ENCODE results near the gene LHPP.

Gene LHPP

DNA sequence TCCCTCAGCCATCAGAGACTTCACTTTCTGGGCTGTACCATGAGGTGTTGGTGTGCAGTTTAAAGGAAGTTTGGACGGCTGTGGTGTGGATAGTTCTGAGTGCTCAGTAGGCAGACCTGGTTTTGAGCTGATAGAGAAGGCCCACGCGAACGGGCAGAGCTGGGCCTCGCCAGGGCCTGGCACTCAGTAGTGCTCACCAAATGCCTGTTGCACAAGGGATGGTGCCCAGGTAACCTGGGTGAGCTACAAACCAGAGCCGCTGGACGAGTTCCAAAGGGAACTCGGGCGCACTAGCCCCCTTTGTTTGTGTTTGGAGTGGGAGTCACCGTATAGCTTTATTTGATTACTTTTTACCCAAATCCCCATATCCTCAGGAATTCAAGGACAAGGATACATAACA lies 95.5 kb downstream of the LHPP start:
- ATAC-seq = no peak
- no peak for TF ChIP-seq ZNF70 (CRISPR knock-in tag; IDR thresholded peaks at IDR 0.05)
- no peak for TF ChIP-seq ZFP3 (CRISPR knock-in tag; IDR thresholded peaks at IDR 0.05)
- no peak for TF ChIP-seq PPARA (CRISPR knock-in tag; IDR thresholded peaks at IDR 0.05; ENCODE audit: borderline replicate concordance)
- TF ChIP-seq, protein P1, sequence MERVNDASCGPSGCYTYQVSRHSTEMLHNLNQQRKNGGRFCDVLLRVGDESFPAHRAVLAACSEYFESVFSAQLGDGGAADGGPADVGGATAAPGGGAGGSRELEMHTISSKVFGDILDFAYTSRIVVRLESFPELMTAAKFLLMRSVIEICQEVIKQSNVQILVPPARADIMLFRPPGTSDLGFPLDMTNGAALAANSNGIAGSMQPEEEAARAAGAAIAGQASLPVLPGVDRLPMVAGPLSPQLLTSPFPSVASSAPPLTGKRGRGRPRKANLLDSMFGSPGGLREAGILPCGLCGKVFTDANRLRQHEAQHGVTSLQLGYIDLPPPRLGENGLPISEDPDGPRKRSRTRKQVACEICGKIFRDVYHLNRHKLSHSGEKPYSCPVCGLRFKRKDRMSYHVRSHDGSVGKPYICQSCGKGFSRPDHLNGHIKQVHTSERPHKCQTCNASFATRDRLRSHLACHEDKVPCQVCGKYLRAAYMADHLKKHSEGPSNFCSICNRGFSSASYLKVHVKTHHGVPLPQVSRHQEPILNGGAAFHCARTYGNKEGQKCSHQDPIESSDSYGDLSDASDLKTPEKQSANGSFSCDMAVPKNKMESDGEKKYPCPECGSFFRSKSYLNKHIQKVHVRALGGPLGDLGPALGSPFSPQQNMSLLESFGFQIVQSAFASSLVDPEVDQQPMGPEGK (CRISPR knock-in tag; IDR thresholded peaks at IDR 0.05; ENCODE audit: borderline replicate concordance) = no peak
- TF ChIP-seq CSDC2 (CRISPR knock-in tag; IDR thresholded peaks at IDR 0.05) = no peak
- no peak for TF ChIP-seq RARB (CRISPR knock-in tag; IDR thresholded peaks at IDR 0.05)
- no peak for TF ChIP-seq ARNTL (CRISPR knock-in tag; IDR thresholded peaks at IDR 0.05; ENCODE audit: borderline replicate concordance, low read depth)
- TF ChIP-seq, protein P2, sequence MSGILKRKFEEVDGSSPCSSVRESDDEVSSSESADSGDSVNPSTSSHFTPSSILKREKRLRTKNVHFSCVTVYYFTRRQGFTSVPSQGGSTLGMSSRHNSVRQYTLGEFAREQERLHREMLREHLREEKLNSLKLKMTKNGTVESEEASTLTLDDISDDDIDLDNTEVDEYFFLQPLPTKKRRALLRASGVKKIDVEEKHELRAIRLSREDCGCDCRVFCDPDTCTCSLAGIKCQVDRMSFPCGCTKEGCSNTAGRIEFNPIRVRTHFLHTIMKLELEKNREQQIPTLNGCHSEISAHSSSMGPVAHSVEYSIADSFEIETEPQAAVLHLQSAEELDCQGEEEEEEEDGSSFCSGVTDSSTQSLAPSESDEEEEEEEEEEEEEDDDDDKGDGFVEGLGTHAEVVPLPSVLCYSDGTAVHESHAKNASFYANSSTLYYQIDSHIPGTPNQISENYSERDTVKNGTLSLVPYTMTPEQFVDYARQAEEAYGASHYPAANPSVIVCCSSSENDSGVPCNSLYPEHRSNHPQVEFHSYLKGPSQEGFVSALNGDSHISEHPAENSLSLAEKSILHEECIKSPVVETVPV (CRISPR knock-in tag; IDR thresholded peaks at IDR 0.05) = no peak
- TF ChIP-seq, protein P3, sequence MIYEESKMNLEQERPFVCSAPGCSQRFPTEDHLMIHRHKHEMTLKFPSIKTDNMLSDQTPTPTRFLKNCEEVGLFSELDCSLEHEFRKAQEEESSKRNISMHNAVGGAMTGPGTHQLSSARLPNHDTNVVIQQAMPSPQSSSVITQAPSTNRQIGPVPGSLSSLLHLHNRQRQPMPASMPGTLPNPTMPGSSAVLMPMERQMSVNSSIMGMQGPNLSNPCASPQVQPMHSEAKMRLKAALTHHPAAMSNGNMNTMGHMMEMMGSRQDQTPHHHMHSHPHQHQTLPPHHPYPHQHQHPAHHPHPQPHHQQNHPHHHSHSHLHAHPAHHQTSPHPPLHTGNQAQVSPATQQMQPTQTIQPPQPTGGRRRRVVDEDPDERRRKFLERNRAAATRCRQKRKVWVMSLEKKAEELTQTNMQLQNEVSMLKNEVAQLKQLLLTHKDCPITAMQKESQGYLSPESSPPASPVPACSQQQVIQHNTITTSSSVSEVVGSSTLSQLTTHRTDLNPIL (CRISPR knock-in tag; IDR thresholded peaks at IDR 0.05; ENCODE audit: low read depth) = no peak

DNA sequence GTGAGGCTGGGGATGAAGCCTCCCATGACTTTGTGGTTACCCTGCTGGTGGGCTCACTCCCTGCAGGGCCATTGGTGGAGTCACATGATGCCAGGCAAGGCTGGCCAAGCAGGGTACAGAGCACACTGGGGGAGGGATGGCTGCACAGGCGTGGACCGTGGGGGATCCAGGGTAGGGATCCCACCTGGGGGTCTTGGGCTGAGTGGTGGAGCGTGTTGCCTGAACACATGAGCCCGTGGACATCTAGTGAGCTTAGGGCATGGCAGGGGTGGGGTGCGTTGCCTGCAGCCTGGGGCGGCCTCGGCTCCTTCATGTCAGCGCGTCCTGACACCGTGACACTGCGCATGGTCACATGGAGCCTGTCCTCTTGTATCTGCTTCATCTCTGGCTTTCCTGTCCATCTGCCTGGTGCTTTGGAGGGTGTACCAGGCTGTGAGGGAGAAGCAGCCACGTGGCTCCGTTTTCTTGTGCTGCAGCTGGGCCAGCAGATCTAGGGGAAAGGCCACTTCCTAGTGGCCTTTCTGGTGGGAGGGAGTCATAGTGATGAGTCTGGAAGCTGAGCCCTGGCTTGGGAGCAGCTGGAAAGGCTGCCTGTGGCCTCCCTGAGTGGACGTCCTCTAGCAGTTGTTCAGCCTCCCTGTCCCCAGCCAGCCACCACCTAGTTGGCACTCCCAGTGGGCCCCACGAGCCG lies 96.2 kb downstream of the LHPP start:
- no peak for TF ChIP-seq CSDC2 (CRISPR knock-in tag; IDR thresholded peaks at IDR 0.05)
- TF ChIP-seq RARB (CRISPR knock-in tag; IDR thresholded peaks at IDR 0.05) = no peak
- no peak for TF ChIP-seq SNAI2 (CRISPR knock-in tag; IDR thresholded peaks at IDR 0.05)
- TF ChIP-seq BACH2 (CRISPR knock-in tag; IDR thresholded peaks at IDR 0.05; ENCODE audit: borderline replicate concordance) = no peak
- TF ChIP-seq, protein P3 (CRISPR knock-in tag; IDR thresholded peaks at IDR 0.05; ENCODE audit: low read depth) = no peak
- TF ChIP-seq ZNF70 (CRISPR knock-in tag; IDR thresholded peaks at IDR 0.05) = no peak
- TF ChIP-seq ZNF565 (CRISPR knock-in tag; conservative IDR thresholded peaks at IDR 0.05; ENCODE audit: low read depth) = no peak
- TF ChIP-seq ZFP30 (CRISPR knock-in tag; IDR thresholded peaks at IDR 0.05) = no peak
- no peak for TF ChIP-seq TOX (CRISPR knock-in tag; IDR thresholded peaks at IDR 0.05; ENCODE audit: borderline replicate concordance)
- no peak for TF ChIP-seq ESRRG (CRISPR knock-in tag; IDR thresholded peaks at IDR 0.05)
- no peak for TF ChIP-seq ZC3H10 (CRISPR knock-in tag; IDR thresholded peaks at IDR 0.05)
- TF ChIP-seq, protein P4, sequence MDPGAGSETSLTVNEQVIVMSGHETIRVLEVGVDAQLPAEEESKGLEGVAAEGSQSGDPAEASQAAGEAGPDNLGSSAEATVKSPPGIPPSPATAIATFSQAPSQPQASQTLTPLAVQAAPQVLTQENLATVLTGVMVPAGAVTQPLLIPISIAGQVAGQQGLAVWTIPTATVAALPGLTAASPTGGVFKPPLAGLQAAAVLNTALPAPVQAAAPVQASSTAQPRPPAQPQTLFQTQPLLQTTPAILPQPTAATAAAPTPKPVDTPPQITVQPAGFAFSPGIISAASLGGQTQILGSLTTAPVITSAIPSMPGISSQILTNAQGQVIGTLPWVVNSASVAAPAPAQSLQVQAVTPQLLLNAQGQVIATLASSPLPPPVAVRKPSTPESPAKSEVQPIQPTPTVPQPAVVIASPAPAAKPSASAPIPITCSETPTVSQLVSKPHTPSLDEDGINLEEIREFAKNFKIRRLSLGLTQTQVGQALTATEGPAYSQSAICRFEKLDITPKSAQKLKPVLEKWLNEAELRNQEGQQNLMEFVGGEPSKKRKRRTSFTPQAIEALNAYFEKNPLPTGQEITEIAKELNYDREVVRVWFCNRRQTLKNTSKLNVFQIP (CRISPR knock-in tag; IDR thresholded peaks at IDR 0.05; ENCODE audit: borderline replicate concordance, low read depth) = no peak
- TF ChIP-seq OSR1 (CRISPR knock-in tag; IDR thresholded peaks at IDR 0.05) = no peak
- no peak for TF ChIP-seq ARNTL (CRISPR knock-in tag; IDR thresholded peaks at IDR 0.05; ENCODE audit: borderline replicate concordance, low read depth)
- ATAC-seq = no peak

DNA sequence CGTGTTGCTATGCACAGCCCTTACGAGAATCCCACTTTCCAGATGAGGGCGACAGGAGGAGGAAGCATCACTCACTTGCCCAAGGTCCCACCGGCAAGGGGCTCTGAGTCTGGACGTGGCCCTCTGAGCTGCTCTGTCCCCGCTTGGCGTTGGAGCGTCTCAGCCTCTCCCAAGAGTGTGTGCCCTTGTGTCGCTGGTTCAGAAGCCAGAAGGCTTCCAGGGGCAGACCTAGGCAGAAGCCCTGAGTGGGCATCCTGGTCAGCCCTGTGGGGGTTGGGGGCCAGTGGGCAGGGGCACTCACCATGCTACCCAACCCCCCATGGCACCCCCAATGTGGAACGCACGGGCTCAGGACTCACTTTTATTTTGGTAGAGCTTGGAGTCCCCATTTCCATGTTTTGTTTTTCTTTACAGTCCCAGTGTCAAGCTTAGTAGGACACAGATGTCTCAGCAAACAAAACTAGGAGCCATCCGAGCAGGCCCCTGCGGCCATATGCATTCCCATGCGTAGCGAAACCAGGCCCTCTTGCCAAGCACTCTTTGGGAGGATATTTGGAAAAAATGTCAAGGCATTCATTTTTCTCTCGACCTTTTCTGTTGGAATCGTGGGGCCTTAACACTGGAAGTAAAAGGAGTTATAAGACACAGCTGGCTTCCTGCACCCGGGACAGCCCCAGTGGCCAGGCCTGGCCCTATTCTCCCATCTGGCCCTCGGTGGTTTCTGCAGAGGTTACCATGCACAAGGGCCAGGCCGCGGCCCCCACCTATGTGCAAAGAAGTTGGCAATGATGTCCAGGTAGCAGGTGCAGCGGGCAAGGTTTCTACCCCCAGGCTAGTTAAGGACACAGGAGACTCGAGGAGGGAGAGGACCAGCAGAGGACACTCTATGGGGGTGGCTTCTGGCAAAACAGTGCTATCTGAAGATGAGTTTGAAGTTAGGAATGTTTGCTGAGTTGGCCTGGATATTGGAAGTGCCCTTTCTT lies 97.0 kb downstream of the LHPP start:
- no peak for ATAC-seq
- TF ChIP-seq BACH2 (CRISPR knock-in tag; IDR thresholded peaks at IDR 0.05; ENCODE audit: borderline replicate concordance) = no peak
- TF ChIP-seq, protein P3 (CRISPR knock-in tag; IDR thresholded peaks at IDR 0.05; ENCODE audit: low read depth) = no peak
- no peak for TF ChIP-seq ISL1 (CRISPR knock-in tag; IDR thresholded peaks at IDR 0.05)
- no peak for TF ChIP-seq ZNF565 (CRISPR knock-in tag; conservative IDR thresholded peaks at IDR 0.05; ENCODE audit: low read depth)
- TF ChIP-seq TOX (CRISPR knock-in tag; IDR thresholded peaks at IDR 0.05; ENCODE audit: borderline replicate concordance) = no peak
- no peak for TF ChIP-seq PPARA (CRISPR knock-in tag; IDR thresholded peaks at IDR 0.05; ENCODE audit: borderline replicate concordance)
- no peak for TF ChIP-seq ZFP30 (CRISPR knock-in tag; IDR thresholded peaks at IDR 0.05)
- no peak for TF ChIP-seq RARB (CRISPR knock-in tag; IDR thresholded peaks at IDR 0.05)
- TF ChIP-seq ZNF70 (CRISPR knock-in tag; IDR thresholded peaks at IDR 0.05) = no peak
- no peak for TF ChIP-seq GLIS3 (CRISPR knock-in tag; IDR thresholded peaks at IDR 0.05)
- TF ChIP-seq OSR1 (CRISPR knock-in tag; IDR thresholded peaks at IDR 0.05) = no peak
- TF ChIP-seq, protein P5, sequence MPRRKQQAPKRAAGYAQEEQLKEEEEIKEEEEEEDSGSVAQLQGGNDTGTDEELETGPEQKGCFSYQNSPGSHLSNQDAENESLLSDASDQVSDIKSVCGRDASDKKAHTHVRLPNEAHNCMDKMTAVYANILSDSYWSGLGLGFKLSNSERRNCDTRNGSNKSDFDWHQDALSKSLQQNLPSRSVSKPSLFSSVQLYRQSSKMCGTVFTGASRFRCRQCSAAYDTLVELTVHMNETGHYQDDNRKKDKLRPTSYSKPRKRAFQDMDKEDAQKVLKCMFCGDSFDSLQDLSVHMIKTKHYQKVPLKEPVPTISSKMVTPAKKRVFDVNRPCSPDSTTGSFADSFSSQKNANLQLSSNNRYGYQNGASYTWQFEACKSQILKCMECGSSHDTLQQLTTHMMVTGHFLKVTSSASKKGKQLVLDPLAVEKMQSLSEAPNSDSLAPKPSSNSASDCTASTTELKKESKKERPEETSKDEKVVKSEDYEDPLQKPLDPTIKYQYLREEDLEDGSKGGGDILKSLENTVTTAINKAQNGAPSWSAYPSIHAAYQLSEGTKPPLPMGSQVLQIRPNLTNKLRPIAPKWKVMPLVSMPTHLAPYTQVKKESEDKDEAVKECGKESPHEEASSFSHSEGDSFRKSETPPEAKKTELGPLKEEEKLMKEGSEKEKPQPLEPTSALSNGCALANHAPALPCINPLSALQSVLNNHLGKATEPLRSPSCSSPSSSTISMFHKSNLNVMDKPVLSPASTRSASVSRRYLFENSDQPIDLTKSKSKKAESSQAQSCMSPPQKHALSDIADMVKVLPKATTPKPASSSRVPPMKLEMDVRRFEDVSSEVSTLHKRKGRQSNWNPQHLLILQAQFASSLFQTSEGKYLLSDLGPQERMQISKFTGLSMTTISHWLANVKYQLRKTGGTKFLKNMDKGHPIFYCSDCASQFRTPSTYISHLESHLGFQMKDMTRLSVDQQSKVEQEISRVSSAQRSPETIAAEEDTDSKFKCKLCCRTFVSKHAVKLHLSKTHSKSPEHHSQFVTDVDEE (CRISPR knock-in tag; IDR thresholded peaks at IDR 0.05) = no peak

Data from SK-N-SH treated with all-trans-retinoic acid at 6 μM for 48 hours (cell line).